ENCODE measurements around the gene ATG4D.
"Not testable (repeated sequence)": the region's sequence is repeated elsewhere in the genome, so short reads cannot be mapped to it uniquely, and the experiment has no call there.

The ATG4D gene

DNA sequence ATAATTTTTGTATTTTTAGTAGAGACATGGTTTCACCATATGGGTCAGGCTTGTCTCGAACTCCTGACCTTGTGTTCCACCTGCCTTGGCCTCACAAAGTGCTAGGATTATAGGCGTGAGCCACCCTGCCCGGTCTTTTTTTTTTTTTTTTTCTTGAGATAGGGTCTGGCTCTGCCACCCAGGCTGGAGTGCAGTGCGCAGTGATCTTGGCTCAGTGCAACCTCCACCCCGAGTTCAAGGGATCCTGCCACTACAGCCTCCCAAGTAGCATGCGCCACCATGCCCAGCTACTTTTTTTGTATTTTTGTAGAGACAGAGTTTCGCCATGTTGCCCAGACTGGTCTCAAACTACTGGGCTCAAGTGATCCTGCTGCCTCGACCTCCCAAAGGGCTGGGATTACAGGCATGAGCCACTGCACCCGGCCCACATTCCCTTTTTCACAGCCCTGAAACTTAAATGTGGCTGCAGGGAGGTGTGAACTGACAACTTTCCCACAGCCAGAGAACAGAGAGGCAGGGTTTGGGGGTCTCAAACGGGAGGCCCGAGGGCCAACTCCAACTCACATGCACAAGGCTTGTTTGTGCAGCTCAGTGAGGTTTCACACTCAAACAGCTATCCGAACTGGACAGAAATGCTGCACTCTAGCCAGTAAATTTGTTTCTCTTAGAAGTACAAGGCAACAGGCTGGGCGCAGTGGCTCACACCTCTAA is 22.1 kb upstream of the ATG4D start:
- H3K36me3 ChIP-seq (ENCODE audit: insufficient read depth, low read length) = no peaks in the 10 kb centered on the region
- peaks cover 19% of the 10 kb centered on the region for H3K4me1 ChIP-seq (ENCODE audit: control insufficient read depth, insufficient read depth, low read length)
- H3K9ac ChIP-seq (ENCODE audit: low read depth, low read length) = no peak overlapping the region
- no peak overlapping the region for H3K4me2 ChIP-seq (ENCODE audit: low read length)
- H3K27me3 ChIP-seq (ENCODE audit: control insufficient read depth, insufficient read depth, low read length) = peaks cover 35% of the 10 kb centered on the region
- H3K9me3 ChIP-seq (replicated peaks; ENCODE audit: low read length) = no peaks in the 10 kb centered on the region
- H3K4me3 ChIP-seq (ENCODE audit: low read length) = no peak overlapping the region

GRCh38 chr19:10523135-10523636 is 20.5 kb upstream of the ATG4D start:
- Histone ChIP-seq H3K4me1 (ENCODE audit: control insufficient read depth, insufficient read depth, low read length) (peaks cover 5% of the 10 kb centered on the region), H3K27me3 (ENCODE audit: control insufficient read depth, insufficient read depth, low read length) (peaks cover 33% of the 10 kb centered on the region), H3K9me3 (replicated peaks; ENCODE audit: low read length) (no peaks in the 10 kb centered on the region), H3K4me2 (ENCODE audit: low read length) (no peak overlapping the region), H3K36me3 (ENCODE audit: insufficient read depth, low read length) (no peaks in the 10 kb centered on the region), H3K4me3 (ENCODE audit: low read length) (no peak overlapping the region), H3K9ac (ENCODE audit: low read depth, low read length) (no peak overlapping the region)

DNA sequence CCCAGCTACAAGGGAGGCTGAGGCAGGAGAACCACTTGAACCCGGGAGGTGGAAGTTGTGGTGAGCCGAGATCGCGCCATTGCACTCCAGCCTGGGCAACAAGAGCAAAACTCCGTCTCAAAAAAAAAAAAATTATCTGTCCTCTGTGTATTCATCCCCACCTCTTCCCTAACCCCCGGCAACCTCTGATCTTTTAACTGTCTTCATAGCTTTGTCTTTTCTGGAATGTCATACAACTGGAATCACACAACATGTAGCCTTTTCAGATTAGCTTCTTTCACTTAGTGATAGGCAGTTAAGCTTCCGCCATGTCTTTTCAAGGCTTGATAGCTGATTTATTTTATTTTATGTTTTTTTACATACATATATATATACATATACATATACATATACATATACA is 18.1 kb upstream of the ATG4D start:
- Histone ChIP-seq H3K27me3 (ENCODE audit: control insufficient read depth, insufficient read depth, low read length) (peaks cover 21% of the 10 kb centered on the region), H3K4me1 (ENCODE audit: control insufficient read depth, insufficient read depth, low read length) (no peaks in the 10 kb centered on the region), H3K4me2 (ENCODE audit: low read length) (no peak overlapping the region), H3K9ac (ENCODE audit: low read depth, low read length) (no peak overlapping the region), H3K36me3 (ENCODE audit: insufficient read depth, low read length) (no peaks in the 10 kb centered on the region), H3K9me3 (replicated peaks; ENCODE audit: low read length) (no peaks in the 10 kb centered on the region), H3K4me3 (ENCODE audit: low read length) (no peak overlapping the region)

- not testable (repeated sequence) for H3K4me1 ChIP-seq (ENCODE audit: control insufficient read depth, insufficient read depth, low read length); H3K36me3 ChIP-seq (ENCODE audit: insufficient read depth, low read length); H3K9me3 ChIP-seq (replicated peaks; ENCODE audit: low read length); H3K4me3 ChIP-seq (ENCODE audit: low read length); H3K9ac ChIP-seq (ENCODE audit: low read depth, low read length); H3K4me2 ChIP-seq (ENCODE audit: low read length)
- peaks cover 18% of the 10 kb centered on the region for H3K27me3 ChIP-seq (ENCODE audit: control insufficient read depth, insufficient read depth, low read length)
Observed at GRCh38 chr19:10526887-10527286, 16.8 kb upstream of the ATG4D start.

- no peak overlapping the region for H3K4me3 ChIP-seq (ENCODE audit: low read length)
- no peak overlapping the region for H3K9ac ChIP-seq (ENCODE audit: low read depth, low read length)
- H3K4me1 ChIP-seq (ENCODE audit: control insufficient read depth, insufficient read depth, low read length) = peaks cover 5% of the 10 kb centered on the region
- no peaks in the 10 kb centered on the region for H3K9me3 ChIP-seq (replicated peaks; ENCODE audit: low read length)
- peaks cover 14% of the 10 kb centered on the region for H3K27me3 ChIP-seq (ENCODE audit: control insufficient read depth, insufficient read depth, low read length)
- H3K4me2 ChIP-seq (ENCODE audit: low read length) = no peak overlapping the region
- H3K36me3 ChIP-seq (ENCODE audit: insufficient read depth, low read length) = no peaks in the 10 kb centered on the region
Observed at GRCh38 chr19:10532457-10532856, 11.2 kb upstream of the ATG4D start.

- H3K9ac ChIP-seq (ENCODE audit: low read depth, low read length) = peak overlapping the region; percentile 18
Observed at GRCh38 chr19:10533646-10534386, 9.9 kb upstream of the ATG4D start.

DNA sequence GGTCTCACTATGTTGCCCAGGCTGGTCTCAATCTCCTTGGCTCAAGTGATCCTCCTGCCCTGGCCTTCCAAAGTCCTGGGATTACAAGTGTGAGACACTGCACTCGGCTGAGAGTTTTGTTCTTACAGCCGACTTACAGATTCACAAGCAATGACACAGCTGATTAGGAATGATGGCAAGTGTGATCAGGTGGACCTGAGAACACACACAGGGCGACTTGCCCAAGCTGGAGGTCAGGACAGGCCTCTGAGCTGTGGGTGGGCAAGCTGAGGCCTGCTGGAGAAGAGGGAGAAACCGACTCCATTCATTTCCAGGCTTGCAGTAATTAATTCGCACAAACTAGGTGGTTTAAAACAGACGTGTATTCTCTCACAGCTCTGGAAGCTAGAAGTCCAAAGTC is 8.1 kb upstream of the ATG4D start:
- H3K4me2 ChIP-seq (ENCODE audit: low read length) = no peak overlapping the region
- H3K36me3 ChIP-seq (ENCODE audit: insufficient read depth, low read length) = no peaks in the 10 kb centered on the region
- no peak overlapping the region for H3K4me3 ChIP-seq (ENCODE audit: low read length)
- no peak overlapping the region for H3K9ac ChIP-seq (ENCODE audit: low read depth, low read length)
- peaks cover 5% of the 10 kb centered on the region for H3K4me1 ChIP-seq (ENCODE audit: control insufficient read depth, insufficient read depth, low read length)
- peaks cover 26% of the 10 kb centered on the region for H3K27me3 ChIP-seq (ENCODE audit: control insufficient read depth, insufficient read depth, low read length)
- no peaks in the 10 kb centered on the region for H3K9me3 ChIP-seq (replicated peaks; ENCODE audit: low read length)

More at GRCh38 chr19:10533646-10534386, 9.9 kb upstream of the ATG4D start:
- Histone ChIP-seq H3K4me3 (ENCODE audit: low read length) (no peak overlapping the region), H3K27me3 (ENCODE audit: control insufficient read depth, insufficient read depth, low read length) (peaks cover 22% of the 10 kb centered on the region), H3K9me3 (replicated peaks; ENCODE audit: low read length) (no peaks in the 10 kb centered on the region), H3K4me2 (ENCODE audit: low read length) (no peak overlapping the region), H3K36me3 (ENCODE audit: insufficient read depth, low read length) (no peaks in the 10 kb centered on the region), H3K4me1 (ENCODE audit: control insufficient read depth, insufficient read depth, low read length) (peaks cover 5% of the 10 kb centered on the region)

- Histone ChIP-seq H3K4me2 (ENCODE audit: low read length) (no peak overlapping the region), H3K27me3 (ENCODE audit: control insufficient read depth, insufficient read depth, low read length) (peaks cover 26% of the 10 kb centered on the region), H3K4me3 (ENCODE audit: low read length) (no peak overlapping the region), H3K9me3 (replicated peaks; ENCODE audit: low read length) (no peaks in the 10 kb centered on the region), H3K4me1 (ENCODE audit: control insufficient read depth, insufficient read depth, low read length) (peaks cover 5% of the 10 kb centered on the region), H3K36me3 (ENCODE audit: insufficient read depth, low read length) (no peaks in the 10 kb centered on the region), H3K9ac (ENCODE audit: low read depth, low read length) (no peak overlapping the region)
Observed at GRCh38 chr19:10537668-10538067, 6.0 kb upstream of the ATG4D start.

- Histone ChIP-seq H3K27me3 (ENCODE audit: control insufficient read depth, insufficient read depth, low read length) (peaks cover 26% of the 10 kb centered on the region), H3K4me1 (ENCODE audit: control insufficient read depth, insufficient read depth, low read length) (peaks cover 5% of the 10 kb centered on the region), H3K9ac (ENCODE audit: low read depth, low read length) (no peak overlapping the region), H3K4me2 (ENCODE audit: low read length) (no peak overlapping the region), H3K4me3 (ENCODE audit: low read length) (no peak overlapping the region), H3K36me3 (ENCODE audit: insufficient read depth, low read length) (no peaks in the 10 kb centered on the region), H3K9me3 (replicated peaks; ENCODE audit: low read length) (no peaks in the 10 kb centered on the region)
Observed at GRCh38 chr19:10538204-10538983, 5.3 kb upstream of the ATG4D start.

- not testable (repeated sequence) for H3K9ac ChIP-seq (ENCODE audit: low read depth, low read length); H3K4me2 ChIP-seq (ENCODE audit: low read length); H3K4me3 ChIP-seq (ENCODE audit: low read length); H3K4me1 ChIP-seq (ENCODE audit: control insufficient read depth, insufficient read depth, low read length); H3K36me3 ChIP-seq (ENCODE audit: insufficient read depth, low read length); H3K9me3 ChIP-seq (replicated peaks; ENCODE audit: low read length)
- H3K27me3 ChIP-seq (ENCODE audit: control insufficient read depth, insufficient read depth, low read length) = peaks cover 26% of the 10 kb centered on the region
Observed at GRCh38 chr19:10539016-10539415, 4.7 kb upstream of the ATG4D start.

DNA sequence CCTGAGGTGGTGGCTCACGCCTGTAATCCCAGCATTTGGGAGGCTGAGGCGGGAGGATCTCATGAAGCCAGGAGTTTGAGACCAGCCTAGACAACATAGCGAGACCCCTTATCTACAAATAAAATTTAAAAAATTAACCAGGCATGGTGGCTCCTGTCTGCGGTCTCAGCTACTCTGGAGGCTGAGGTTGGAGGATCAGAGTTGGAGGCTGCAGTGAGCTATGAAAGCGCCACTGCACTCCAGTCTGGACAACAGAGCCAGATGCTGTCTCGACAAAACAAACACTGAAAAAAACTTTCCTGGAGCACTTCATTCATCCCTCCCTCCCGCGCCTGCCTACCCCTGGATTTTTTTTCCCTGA is 665 bp upstream of the ATG4D start:
- peak overlapping the region; percentile 93 for H3K4me3 ChIP-seq (ENCODE audit: low read length)
- H3K9me3 ChIP-seq (replicated peaks; ENCODE audit: low read length) = no peaks in the 10 kb centered on the region
- H3K4me1 ChIP-seq (ENCODE audit: control insufficient read depth, insufficient read depth, low read length) = peaks cover 12% of the 10 kb centered on the region
- H3K36me3 ChIP-seq (ENCODE audit: insufficient read depth, low read length) = peaks cover 8% of the 10 kb centered on the region
- H3K4me2 ChIP-seq (ENCODE audit: low read length) = peak overlapping the region; percentile 98
- H3K27me3 ChIP-seq (ENCODE audit: control insufficient read depth, insufficient read depth, low read length) = peaks cover 6% of the 10 kb centered on the region
- peak overlapping the region; percentile 98 for H3K9ac ChIP-seq (ENCODE audit: low read depth, low read length)
